ENCODE measurements around the gene GPR153.

Gene GPR153

DNA sequence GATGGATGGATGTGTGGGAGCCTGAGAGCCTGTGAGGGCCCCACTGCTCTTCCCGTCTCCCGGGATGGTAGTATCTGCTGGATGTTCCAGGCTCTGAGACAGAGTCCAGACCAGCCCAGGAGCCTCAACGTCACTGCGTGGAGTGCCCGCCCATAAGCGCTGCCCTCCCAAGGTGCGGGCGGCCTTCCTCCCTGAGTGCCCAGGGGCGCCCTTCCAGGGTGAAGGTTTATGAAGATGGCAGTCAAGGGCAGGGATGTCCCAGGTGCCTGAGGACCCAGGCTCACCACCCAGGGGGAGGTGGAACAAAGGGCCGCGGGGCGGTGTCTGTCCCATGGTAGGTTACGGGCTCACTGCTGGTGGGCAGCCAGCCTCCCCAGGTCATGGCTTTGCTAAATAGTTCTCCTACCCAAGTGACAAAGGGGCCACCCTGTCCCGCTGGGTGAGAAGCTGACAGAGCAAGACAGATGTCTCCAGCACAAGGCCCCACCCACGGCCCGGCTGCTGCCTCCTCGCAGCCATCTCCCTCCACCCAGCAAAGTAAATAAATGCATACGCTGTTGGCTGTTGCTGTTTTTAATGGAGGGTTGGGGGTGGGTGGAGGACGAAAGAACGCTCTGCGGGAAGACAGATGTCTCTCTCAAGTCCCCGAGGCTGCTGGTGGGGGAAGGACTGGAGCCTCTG, 9.0 kb upstream of the GPR153 start:
- DNase-seq (ENCODE audit: low read depth): no peak

DNA sequence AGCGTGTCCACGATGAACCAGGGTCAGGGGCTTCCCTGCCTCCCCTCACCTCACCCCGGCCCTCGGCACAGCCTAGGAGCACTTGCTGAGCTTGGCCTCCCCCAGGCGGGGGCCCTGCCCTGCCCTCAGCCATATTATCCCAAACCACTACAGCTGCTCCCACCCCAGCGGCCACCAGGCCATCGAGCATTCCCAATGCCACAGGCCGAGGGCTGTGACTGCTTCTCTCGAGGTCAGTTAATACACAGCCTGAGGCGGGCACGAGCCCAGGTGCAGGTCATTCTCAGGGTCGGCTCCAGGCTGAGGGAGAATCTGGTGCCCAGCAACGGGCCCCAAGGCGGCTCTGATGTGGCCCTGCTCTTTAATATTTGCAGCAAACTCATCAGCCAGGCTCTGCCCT, 8.4 kb upstream of the GPR153 start:
- no peak for DNase-seq (ENCODE audit: low read depth)

DNA sequence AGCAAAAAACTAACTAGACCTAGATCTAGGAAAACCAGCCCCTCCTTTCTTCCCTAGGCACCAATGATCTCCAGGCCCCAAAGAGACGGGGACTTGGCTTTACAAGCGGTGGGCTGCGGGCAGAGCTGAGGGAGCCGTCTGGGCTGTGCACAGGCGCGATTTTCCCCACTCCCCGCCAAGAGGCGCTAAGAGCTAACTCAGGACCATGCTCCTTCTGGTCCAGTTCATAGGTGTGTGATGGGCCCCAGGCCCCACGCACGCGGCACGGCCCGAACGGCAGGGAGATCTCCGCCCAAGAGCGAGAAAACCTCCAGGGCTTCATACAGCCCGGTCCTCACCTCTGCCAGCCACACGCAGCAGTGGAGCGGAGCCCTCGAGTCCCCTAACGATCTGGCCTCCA, 7.5 kb upstream of the GPR153 start:
- DNase-seq (ENCODE audit: low read depth): no peak

DNA sequence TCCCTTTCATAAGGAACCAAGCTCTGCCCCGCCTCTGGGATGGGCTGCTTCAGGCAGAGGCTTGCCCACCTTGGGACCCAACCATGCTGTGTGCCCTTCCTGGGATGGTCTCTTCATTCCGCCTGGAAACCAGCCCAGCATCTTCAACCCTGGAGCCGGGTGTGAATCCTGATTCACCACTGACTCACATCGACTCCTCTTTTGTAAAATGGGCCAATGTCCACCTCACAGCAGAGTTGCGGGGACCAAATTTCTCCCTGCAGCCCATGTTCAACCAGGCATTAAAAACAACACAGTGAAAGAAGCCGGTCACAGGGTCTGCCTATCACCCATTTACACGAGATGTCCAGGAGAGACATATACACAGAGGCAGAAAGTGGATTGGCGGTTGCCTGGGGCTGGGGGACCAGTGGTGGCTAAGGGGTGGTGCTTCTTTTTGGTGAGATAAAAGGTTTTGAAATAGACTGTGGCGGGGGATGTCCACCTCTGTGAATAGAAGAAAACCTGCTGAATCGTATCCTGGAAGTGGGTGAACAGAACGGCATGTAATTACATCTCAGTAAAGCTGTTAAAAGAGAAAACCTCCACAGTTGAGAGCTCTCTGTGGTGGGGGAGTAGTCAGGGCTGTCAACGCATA, 6.9 kb upstream of the GPR153 start:
- no peak for DNase-seq (ENCODE audit: low read depth)

DNA sequence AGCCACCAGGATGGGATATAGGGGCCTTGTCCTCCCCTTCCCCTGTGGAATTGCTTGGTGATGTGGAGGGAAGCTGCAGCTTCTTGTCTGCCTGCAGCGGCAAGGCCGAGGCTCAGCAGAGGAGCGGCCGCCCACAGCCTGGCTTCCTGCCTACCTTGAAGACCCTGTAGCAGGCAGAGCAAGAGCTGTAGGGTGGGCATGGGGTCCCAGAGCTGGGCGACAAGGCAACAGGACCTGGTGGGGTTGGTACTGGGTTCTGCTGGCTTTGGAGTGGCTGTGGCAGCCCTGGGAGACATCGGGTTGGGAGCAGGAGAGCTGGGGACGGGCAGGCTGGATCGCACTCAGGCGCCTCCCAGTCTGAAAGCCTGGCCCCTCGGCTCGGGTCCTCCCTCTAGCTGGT, 5.7 kb upstream of the GPR153 start:
- DNase-seq (ENCODE audit: low read depth): no peak

DNA sequence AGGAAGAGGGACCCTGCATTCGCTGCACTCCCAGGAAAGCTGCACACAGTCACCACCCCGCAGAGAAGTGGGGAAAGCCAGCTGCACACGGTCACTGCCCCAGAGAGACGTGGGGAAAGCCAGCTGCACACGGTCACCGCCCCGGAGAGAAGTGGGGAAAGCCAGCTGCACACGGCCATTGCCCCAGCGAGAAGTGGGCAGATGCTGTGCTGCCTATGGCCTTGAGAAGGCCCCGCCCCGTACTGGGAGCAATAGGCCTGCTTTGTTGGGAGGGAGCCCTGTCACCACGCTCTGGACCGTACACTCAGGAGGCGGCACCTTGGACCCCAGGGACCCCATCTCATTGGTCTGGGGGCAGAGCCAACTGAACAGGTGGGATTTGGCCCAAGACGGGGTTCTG, 4.3 kb upstream of the GPR153 start:
- DNase-seq (ENCODE audit: low read depth): no peak

DNA sequence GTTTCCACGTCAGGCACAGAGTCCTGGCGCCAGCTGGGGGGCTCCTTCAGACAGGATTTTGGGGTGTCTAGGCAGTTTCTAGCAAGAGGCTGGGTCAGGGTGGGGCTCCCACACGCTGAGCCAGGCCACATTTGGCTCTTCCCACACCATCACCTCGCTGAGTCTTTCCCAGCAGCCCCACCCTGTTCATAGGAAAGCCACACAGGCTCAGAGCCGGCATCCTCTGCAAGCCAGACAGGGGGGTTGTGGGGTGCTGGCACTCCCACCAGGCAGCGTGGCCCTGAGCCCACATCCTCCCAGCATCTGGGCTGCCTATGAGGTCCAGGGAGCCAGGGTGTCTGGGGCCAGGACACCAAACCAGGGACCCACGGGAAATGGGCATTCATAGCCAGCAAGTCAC, 2.8 kb upstream of the GPR153 start:
- no peak for DNase-seq (ENCODE audit: low read depth)

DNA sequence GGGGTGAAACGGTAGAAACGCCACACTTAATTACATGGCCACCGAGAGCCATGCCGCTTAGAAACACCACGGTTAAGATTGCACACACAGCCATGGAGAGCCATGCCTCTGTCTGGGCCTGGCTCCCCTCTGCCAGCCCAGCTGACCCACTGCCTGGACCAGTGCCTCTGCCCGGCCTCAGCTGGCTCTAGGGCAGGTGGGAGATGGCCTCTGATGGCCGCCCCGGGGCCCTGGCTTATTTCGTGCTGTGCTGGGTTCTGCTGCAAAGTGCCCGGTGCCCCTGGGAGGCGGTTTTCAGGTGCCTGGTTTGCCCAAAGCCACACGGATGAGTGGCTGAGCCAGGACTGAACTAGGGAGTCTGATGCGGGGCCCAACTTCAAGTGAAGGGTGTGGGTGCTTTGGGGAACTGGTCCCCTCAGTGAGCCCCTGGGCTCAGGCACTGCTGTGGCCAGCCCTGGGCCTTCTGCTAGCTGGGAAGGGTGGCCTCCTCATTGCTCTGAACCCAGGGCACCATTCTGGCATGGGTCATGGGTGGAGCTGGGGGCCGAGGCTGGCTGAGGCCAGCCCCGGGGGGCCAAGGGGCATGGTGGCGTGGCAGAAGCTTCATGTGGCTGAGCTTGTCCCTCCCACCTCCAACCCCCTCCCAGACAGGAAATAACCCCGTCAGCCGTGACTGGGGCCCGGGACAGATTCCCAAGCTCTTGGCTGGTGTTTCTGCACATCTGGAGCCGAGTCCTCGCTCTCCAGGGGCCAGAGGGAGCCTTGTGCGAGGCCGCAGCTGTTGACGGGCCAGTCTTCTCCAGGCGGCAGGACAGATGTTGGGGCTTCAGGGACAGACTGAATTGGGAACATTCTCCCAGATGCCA, 1.9 kb upstream of the GPR153 start:
- no peak for DNase-seq (ENCODE audit: low read depth)

DNA sequence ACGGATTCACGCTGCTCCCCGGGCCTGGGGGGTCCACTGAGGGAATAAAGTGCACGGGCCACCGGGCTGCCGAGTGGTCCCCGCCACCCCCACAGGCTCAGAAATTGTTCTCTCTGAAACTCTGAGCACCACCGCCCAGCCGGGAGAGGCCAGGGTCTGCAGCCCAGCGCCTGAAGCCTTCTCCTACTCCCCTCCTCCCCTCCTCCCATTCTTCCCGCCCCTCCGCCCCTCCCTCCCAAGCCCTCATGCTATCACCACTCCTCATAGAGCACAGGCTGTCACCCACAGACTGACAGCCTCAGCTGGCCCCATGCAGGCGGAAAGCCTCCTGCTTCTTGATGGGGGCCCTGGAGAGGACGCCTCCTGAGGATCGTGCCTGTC, 707 bp upstream of the GPR153 start:
- no peak for DNase-seq (ENCODE audit: low read depth)

DNA sequence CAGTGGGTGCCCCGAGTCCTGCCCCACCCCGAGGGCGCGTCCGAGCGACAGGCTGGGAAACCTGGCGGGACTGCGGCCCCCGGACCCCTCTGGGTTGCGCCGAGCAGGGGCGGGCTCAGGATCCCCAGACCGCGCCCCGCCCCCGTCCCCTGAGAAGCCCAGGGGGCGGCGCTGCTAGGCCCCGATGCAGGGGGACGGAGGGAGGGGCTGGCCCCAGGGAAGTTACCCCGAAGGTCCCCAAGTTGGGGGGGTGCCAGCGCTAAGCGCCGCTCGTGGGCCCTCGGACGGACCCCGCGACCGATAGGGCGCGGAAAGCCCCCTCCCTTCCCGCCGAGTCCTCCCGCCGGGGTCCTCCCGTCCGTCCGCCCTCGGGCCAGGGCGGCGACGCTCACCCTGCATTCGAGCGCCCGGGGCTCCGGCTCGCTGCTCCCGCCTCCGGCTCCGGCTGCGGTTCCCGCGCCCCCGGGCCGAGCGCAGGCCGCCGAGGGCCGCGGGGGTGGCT, 414 bp downstream of the GPR153 start:
- no peak for DNase-seq (ENCODE audit: low read depth)

DNA sequence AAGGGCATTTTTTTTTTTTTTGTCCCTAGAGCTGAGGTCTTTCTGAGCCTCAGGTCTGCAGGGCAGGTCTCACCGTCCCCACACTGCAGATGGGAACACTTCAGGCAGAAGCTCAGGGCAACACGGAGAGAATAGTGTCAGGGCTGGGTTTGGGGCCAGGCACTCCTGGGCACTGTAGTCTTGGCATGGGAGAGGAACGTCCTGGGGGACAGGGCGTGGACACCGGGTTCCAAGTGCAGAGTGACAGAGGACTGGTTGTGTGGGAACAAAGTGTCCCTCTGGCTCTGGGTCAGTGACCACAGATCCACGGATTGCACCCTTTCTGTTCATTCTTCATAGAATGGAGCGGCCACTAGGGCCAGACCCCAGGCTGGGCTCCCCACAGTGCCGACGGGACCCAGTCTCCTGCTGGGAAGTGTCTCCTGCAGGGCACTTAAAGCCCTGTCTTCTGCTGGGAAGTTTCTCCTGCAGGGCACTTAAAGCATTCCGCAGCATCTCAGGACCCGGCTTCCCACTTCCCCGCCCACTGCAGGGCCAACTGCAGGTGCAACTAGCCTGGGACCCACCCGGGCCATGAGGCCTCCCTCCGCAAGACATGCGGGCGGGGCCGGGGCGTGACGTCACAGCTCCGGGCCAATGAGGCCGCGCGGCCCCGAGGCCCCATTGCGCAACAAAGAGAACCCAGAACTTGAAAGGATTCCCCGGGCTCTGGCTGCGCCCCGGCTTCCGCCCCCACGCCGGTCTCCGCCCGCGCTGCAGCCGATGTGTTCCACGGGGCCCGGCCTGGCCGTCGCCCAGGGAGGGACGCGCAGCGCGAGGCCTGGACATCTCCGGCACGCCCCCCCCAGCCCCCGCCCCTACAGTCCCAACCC, 1.2 kb downstream of the GPR153 start:
- DNase-seq (ENCODE audit: low read depth): peak; percentile 78

DNA sequence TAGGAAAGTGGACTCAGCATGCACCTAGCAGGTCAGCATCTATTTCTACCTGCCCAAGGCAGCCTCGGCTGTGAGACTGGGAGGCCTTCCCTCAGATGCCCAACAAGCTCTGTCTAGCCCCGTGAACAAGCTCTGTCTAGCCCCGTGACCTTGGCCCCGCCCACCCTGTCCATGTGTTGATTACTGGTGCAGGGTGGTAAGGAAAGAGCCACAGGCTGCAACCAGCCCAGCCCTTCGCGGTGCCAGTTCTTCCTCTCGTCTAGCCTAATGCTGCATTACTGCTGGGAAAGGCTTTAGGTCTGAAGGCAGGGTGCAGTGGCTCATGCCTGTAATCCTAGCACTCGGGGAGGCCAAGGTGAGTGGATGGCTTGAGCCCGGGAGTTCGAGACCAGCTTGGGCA, 2.2 kb downstream of the GPR153 start:
- no peak for DNase-seq (ENCODE audit: low read depth)

DNA sequence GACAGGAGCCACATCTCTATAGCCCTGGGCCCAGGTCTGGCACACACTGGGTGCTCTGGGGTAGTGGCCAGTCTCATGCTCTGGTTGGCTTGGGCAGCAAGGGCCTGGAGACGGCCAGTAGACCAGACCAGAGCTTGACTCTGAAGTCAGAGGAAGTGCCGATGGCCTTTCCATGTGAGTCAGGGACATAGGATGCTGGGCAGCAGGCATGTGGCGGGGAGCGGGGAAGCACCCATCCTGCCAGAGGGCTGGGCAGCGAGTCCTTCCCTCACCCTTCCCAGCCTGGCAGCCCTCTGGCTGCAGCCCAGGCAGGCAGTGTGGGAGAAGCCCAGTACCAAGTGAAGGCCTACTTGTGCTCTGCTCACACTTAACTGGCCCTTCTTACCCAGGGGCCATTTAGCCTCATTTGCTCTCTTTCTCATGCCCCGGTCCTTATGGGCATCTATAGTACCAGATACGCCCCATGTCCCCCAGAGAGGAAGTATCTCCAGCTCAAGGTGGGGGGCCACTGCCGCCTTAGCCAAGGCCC, 3.3 kb downstream of the GPR153 start:
- no peak for DNase-seq (ENCODE audit: low read depth)

DNA sequence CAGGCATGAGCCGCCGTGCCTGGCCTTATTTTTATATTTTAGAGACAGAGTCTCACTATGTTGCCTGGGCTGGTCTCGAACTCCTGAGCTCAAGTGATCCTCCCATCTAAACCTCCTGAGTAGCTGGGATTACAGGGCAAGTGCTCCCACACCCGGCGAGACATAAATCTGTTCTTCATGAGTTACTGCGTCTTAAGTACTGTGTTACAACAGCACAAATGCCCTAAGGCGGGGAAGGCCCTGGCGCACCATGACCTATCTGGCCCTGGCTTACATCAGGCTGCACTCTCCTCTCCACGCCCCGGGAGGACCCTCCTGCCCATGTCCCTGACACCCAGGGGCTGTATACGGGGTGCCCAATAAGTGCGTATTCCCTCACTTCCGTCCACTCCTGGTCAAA, 4.3 kb downstream of the GPR153 start:
- DNase-seq (ENCODE audit: low read depth): no peak

DNA sequence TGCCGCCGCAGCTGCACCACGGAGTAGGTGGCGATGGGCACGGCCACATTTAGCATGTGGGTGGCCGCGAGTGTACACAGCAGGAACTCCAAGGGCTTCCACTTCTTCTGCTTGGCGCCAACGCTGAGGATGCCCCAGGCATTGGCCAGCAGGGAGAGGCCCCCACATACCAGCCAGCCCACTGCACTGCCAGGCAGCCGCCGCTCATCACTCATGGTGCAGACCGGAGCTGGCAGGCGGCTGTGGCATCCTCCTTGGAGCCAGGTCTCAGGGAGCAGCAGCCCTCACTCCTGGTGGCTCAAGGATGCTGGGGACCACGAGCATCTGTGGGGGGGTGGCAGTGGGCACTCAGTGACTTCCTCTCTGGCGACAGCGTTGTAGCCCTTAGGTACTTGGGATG, 6.2 kb downstream of the GPR153 start:
- no peak for DNase-seq (ENCODE audit: low read depth)

DNA sequence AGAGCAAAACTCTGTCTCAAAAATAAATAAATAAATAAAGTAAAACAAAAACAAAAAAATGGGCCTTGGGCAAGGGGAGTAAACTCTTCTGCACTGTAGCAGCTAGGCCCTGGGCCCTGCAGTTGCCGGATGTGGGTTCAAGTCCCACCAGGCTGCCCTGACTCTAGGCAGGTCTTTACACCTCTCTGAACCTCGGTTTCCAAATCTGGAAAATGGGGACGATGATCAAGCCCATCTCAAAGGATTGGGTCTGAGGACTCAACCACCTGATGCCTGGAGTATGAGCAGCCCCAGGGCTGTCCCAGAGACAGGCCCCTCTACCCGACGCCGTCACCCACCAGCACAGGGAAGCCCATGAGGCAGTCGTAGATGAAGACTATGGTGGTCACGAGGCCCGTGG, 7.5 kb downstream of the GPR153 start:
- DNase-seq (ENCODE audit: low read depth): no peak

DNA sequence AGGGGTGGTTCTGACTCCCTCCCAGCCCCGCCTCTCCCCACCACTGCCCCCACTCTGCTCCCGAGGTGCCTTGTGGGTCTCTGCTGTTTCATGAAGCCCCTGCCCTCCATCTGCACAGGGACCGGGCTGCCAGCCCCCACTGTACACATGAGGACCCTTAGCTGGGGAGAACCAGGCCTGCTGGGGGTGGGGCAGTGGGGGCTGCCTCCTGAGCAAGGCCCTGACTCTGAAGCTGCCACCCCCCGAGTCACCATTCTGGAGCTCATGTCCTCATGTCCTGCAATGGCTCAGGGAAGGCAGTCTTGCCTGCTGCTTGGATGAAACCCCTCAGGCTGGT, 8.6 kb downstream of the GPR153 start:
- DNase-seq (ENCODE audit: low read depth): no peak

DNA sequence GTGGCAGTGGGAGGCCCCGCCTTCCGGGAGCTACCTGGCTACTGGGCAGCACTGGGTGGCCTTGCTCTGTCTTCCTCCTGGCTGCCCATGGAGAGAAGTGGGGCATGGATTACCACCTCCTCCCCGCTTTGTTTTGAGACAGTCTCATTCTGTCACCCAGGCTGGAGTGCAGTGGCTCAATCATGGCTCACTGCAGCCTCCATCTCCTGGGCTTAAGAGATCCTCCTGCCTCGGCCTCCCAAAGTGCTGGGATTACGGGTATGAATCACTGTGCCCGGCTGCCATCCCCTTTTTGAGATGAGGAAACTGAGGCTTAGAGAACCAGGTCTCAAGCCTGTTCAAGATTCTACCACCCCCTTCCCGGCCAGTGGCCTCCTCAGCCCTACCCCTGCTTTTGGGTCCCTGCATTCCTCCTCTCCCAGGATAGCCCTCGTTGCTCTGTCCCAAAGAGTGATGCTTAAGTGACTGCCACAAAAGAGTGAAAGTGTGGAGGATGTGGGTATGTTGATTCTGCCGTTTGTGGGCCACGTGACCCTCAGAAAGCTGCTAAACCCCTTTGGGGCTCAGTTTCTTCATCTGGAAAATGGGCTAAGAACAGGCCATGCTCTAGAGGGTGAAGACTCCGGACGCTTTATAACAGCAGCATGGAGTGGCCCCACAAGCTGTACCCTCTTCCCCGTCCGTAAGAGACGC, 9.1 kb downstream of the GPR153 start:
- DNase-seq (ENCODE audit: low read depth): no peak

DNA sequence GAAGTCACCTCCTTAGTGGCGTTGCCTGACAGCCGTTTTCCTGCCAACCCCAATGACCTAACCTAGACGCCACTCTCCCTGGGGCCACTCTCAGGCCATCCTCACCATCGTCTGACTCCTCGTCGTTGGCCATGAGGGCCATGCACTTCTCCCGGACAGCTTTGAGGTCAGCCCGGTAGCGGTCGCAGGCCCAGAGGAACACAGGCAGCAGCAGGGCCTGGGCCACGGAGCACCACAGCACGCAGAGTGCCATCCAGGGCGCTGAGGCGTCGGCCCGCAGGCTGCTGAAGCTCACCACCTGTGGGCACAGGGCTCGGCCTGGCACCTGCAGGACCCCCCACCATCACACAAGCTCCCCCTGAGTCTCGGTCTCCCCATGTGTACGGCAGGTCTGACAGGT, 9.7 kb downstream of the GPR153 start:
- DNase-seq (ENCODE audit: low read depth): no peak

DNA sequence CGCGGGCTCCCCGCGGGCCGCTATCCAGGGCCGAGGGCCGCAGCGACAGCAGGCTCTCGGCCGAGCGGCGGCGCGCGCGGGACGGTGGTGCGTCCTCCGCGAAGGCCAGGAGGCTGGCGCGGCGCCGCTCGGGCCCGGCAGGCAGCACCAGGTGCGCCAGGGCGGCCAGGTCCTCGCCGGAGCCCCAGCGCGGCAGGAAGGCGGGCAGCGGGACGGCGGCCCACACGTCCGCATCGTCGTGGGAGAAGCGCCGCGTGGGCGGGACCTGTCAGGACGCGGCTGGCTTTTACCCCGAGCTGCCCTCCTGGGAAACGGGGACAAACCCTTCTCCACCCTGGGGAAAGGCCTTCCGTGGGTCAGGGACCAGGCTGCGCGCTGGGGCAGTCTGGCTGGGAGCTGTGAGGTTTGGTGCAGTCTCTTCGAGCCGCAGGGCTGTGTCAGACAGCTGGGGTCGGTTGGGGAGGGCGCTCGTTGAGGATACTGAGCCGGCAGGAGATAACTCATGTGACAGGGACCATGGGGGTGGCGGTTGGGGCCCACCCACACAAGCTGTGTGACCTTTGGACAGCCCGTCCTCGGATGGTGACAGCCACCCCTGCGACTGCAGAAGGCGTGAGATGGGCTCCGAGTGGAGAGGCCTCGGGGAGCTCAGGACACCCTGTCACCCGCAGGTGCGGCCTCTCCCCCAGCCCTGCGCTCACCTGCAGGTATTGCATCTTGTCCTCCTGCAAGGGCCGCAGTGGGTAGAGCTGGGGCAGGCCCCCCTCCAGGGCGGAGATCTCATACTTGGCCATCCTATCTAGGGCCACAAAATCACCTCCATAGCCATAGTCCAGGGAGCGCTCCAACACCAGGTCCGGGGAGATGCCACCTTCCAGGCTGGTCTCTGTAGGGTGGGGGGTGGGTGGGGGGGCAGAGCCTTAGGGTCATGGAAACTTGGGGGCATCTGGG, 10.9 kb downstream of the GPR153 start:
- no peak for DNase-seq (ENCODE audit: low read depth)
